Stimulated activated naive B cell treated with anti-CD40 and anti-IgM and Interleukin-4, amounts not matched to agents 10 μg/mL and 1 μg/mL and 100 μg/mL, for 72 hours (primary cell): Measurements from ENCODE around the gene GALNT9.

Source experiments
- ATAC-seq, 2 donors: fragments of 150-1000 bp; cut with Tn5 transposase; replicated peaks; 2 replicates each; pipeline ENCODE4 v1.10.0; 2021; ENCODE audit warnings: moderate library complexity in 1 of 2
- DNase-seq: peaks from one replicate; pipeline ENCODE4 v3.0.0; 2021
- H3K27ac Mint-ChIP-seq: one replicate; pipeline ENCODE4 v1.8.0; 2022; ENCODE audit warnings: mild to moderate bottlenecking, mixed read lengths
- H3K27me3 Mint-ChIP-seq, 2 donors: one replicate each; pipeline ENCODE4 v1.8.0; 2022; ENCODE audit warnings: mixed read lengths in 2 of 2
- H3K36me3 Mint-ChIP-seq, 2 donors: one replicate each; pipeline ENCODE4 v1.8.0; 2022; ENCODE audit warnings: mixed read lengths in 2 of 2, mild to moderate bottlenecking in 1 of 2
- H3K4me1 Mint-ChIP-seq, 2 donors: one replicate each; pipeline ENCODE4 v1.8.0; 2022; ENCODE audit warnings: mixed read lengths in 2 of 2, mild to moderate bottlenecking in 1 of 2
- H3K4me3 Mint-ChIP-seq, 2 donors: one replicate each; pipeline ENCODE4 v1.8.0; 2022; ENCODE audit warnings: mild to moderate bottlenecking in 2 of 2, mixed read lengths in 2 of 2, moderate library complexity in 1 of 2
- H3K9me3 Mint-ChIP-seq, 2 donors: one replicate each; pipeline ENCODE4 v1.8.0; 2022; ENCODE audit warnings: mixed read lengths in 2 of 2, mild to moderate bottlenecking in 1 of 2

Gene GALNT9

GRCh38 chr12:132330549-132330881 lies 1.1 kb upstream of the GALNT9 start:
- H3K9me3 Mint-ChIP-seq = peaks cover 4 to 7% of the 10 kb centered on the region in 2 donors
- H3K27me3 Mint-ChIP-seq = peaks cover 50 to 81% of the 10 kb centered on the region in 2 donors
- no peak overlapping the region for H3K27ac Mint-ChIP-seq
- DNase-seq (no peak), ATAC-seq (no peak)
- no peaks in the 10 kb centered on the region for H3K36me3 Mint-ChIP-seq
- H3K4me1 Mint-ChIP-seq = peaks cover 5 to 19% of the 10 kb centered on the region in 2 donors
- H3K4me3 Mint-ChIP-seq = no peak overlapping the region

- H3K27ac Mint-ChIP-seq = no peak overlapping the region
- H3K4me1 Mint-ChIP-seq = peaks cover 5 to 19% of the 10 kb centered on the region in 2 donors
- H3K27me3 Mint-ChIP-seq = peaks cover 52 to 81% of the 10 kb centered on the region in 2 donors
- DNase-seq = no peak
- H3K36me3 Mint-ChIP-seq = no peaks in the 10 kb centered on the region
- no peak overlapping the region for H3K4me3 Mint-ChIP-seq
- peaks cover 4 to 7% of the 10 kb centered on the region in 2 donors for H3K9me3 Mint-ChIP-seq
- no peak for ATAC-seq
Observed at GRCh38 chr12:132329720-132330548, 545 bp upstream of the GALNT9 start.

- peak overlapping the region in 1 of 2 donors; percentile 22 for H3K4me3 Mint-ChIP-seq
- peaks cover 5 to 21% of the 10 kb centered on the region in 2 donors for H3K4me1 Mint-ChIP-seq
- ATAC-seq = no peak
- no peak overlapping the region for H3K27ac Mint-ChIP-seq
- H3K27me3 Mint-ChIP-seq = peaks cover 51 to 80% of the 10 kb centered on the region in 2 donors
- no peaks in the 10 kb centered on the region for H3K36me3 Mint-ChIP-seq
- peaks cover 4 to 7% of the 10 kb centered on the region in 2 donors for H3K9me3 Mint-ChIP-seq
- no peak for DNase-seq
Observed at GRCh38 chr12:132328282-132329029, 933 bp downstream of the GALNT9 start.

GRCh38 chr12:132327336-132328171 lies 1.8 kb downstream of the GALNT9 start:
- H3K27ac Mint-ChIP-seq = no peak overlapping the region

GRCh38 chr12:132326646-132327045 lies 2.7 kb downstream of the GALNT9 start:
- H3K27me3 Mint-ChIP-seq = peaks cover 54 to 81% of the 10 kb centered on the region in 2 donors
- H3K27ac Mint-ChIP-seq = no peak overlapping the region
- DNase-seq (no peak), ATAC-seq (no peak)
- H3K4me1 Mint-ChIP-seq = peaks cover 5 to 27% of the 10 kb centered on the region in 2 donors
- H3K4me3 Mint-ChIP-seq = no peak overlapping the region
- peaks cover 4 to 7% of the 10 kb centered on the region in 2 donors for H3K9me3 Mint-ChIP-seq
- no peaks in the 10 kb centered on the region for H3K36me3 Mint-ChIP-seq

More at GRCh38 chr12:132327336-132328171, 1.8 kb downstream of the GALNT9 start:
- peak; percentile 15 for DNase-seq
- peak; percentile 50 to 60 for ATAC-seq
- Mint-ChIP-seq H3K4me3 (peak overlapping the region in 1 of 2 donors; percentile 50), H3K27me3 (peaks cover 57 to 83% of the 10 kb centered on the region in 2 donors), H3K36me3 (no peaks in the 10 kb centered on the region), H3K9me3 (peaks cover 4 to 7% of the 10 kb centered on the region in 2 donors), H3K4me1 (peaks cover 5 to 27% of the 10 kb centered on the region in 2 donors)

GRCh38 chr12:132325733-132326130 lies 3.7 kb downstream of the GALNT9 start:
- H3K27ac Mint-ChIP-seq = no peak overlapping the region
- peaks cover 51 to 78% of the 10 kb centered on the region in 2 donors for H3K27me3 Mint-ChIP-seq
- no peaks in the 10 kb centered on the region for H3K36me3 Mint-ChIP-seq
- peaks cover 3% of the 10 kb centered on the region in 2 donors for H3K9me3 Mint-ChIP-seq
- H3K4me3 Mint-ChIP-seq = no peak overlapping the region
- H3K4me1 Mint-ChIP-seq = peaks cover 4 to 27% of the 10 kb centered on the region in 2 donors
- no peak for ATAC-seq
- no peak for DNase-seq

GRCh38 chr12:132324841-132325732 lies 4.3 kb downstream of the GALNT9 start:
- peak overlapping the region; percentile 16 for H3K27ac Mint-ChIP-seq
- H3K27me3 Mint-ChIP-seq = peaks cover 44 to 71% of the 10 kb centered on the region in 2 donors
- peaks cover 3 to 27% of the 10 kb centered on the region in 2 donors for H3K4me1 Mint-ChIP-seq
- ATAC-seq (no peak), DNase-seq (no peak)
- H3K36me3 Mint-ChIP-seq = no peaks in the 10 kb centered on the region
- H3K9me3 Mint-ChIP-seq = no peaks in the 10 kb centered on the region
- H3K4me3 Mint-ChIP-seq = no peak overlapping the region

- DNase-seq (no peak), ATAC-seq (no peak)
- no peak overlapping the region for H3K4me3 Mint-ChIP-seq
- H3K36me3 Mint-ChIP-seq = no peaks in the 10 kb centered on the region
- no peaks in the 10 kb centered on the region for H3K9me3 Mint-ChIP-seq
- peaks cover 3 to 27% of the 10 kb centered on the region in 2 donors for H3K4me1 Mint-ChIP-seq
- H3K27ac Mint-ChIP-seq = no peak overlapping the region
- peaks cover 44 to 76% of the 10 kb centered on the region in 2 donors for H3K27me3 Mint-ChIP-seq
Observed at GRCh38 chr12:132324173-132324572, 5.2 kb downstream of the GALNT9 start.

- Mint-ChIP-seq H3K4me1 (peaks cover 3 to 26% of the 10 kb centered on the region in 2 donors), H3K4me3 (peak overlapping the region; percentile 9 to 57), H3K36me3 (no peaks in the 10 kb centered on the region), H3K9me3 (no peaks in the 10 kb centered on the region), H3K27ac (no peak overlapping the region), H3K27me3 (peaks cover 42 to 69% of the 10 kb centered on the region in 2 donors)
- DNase-seq (no peak), ATAC-seq (peak; percentile 47 to 54)
Observed at GRCh38 chr12:132323171-132324010, 6.0 kb downstream of the GALNT9 start.

- Mint-ChIP-seq H3K27me3 (peaks cover 40 to 65% of the 10 kb centered on the region in 2 donors), H3K9me3 (no peaks in the 10 kb centered on the region), H3K36me3 (no peaks in the 10 kb centered on the region), H3K4me1 (peaks cover 3 to 16% of the 10 kb centered on the region in 2 donors), H3K4me3 (no peak overlapping the region), H3K27ac (no peak overlapping the region)
- ATAC-seq = no peak
- no peak for DNase-seq
Observed at GRCh38 chr12:132322206-132323132, 6.9 kb downstream of the GALNT9 start.

- ATAC-seq (no peak), DNase-seq (no peak)
- peaks cover 42 to 65% of the 10 kb centered on the region in 2 donors for H3K27me3 Mint-ChIP-seq
- H3K4me1 Mint-ChIP-seq = peaks cover 0 to 8% of the 10 kb centered on the region in 2 donors
- no peak overlapping the region for H3K27ac Mint-ChIP-seq
- no peaks in the 10 kb centered on the region for H3K9me3 Mint-ChIP-seq
- no peaks in the 10 kb centered on the region for H3K36me3 Mint-ChIP-seq
- H3K4me3 Mint-ChIP-seq = no peak overlapping the region
Observed at GRCh38 chr12:132321321-132322118, 7.9 kb downstream of the GALNT9 start.
